GM21717 (cell line): Measurements from ENCODE around the gene ERVMER34-1.

Experiments
- ATAC-seq: cut with Tn5 transposase; IDR thresholded peaks from one replicate; pipeline ENCODE4 v1.9.1; 2021; ENCODE audit warnings: mild to moderate bottlenecking, moderate library complexity; ENCODE audit not compliant: unreplicated experiment

The ERVMER34-1 gene

GRCh38 chr4:52721968-52722815, 29.0 kb downstream of the ERVMER34-1 start:
- ATAC-seq, result peak; percentile 96

DNA sequence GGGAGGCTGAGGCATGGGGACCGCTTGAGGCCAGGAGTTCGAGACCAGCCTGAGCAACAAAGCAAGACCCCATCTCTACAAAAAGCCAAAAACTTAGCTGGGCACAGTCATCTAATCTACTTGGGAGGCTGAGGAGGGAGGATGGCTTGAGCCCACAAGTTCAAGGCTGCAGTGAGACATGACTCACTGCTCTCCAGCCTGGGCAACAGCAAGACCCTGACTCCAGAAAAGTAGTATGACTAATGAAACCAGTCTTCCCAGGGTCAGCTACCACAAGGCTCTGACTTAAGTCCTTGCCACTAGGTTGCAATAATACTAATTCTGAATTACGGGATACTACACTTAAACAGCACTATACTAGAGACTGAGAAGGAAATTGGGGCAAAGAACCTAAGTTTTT, 33.1 kb downstream of the ERVMER34-1 start:
- no peak for ATAC-seq

- no peak for ATAC-seq
Observed at GRCh38 chr4:52716364-52717151, 34.7 kb downstream of the ERVMER34-1 start.

DNA sequence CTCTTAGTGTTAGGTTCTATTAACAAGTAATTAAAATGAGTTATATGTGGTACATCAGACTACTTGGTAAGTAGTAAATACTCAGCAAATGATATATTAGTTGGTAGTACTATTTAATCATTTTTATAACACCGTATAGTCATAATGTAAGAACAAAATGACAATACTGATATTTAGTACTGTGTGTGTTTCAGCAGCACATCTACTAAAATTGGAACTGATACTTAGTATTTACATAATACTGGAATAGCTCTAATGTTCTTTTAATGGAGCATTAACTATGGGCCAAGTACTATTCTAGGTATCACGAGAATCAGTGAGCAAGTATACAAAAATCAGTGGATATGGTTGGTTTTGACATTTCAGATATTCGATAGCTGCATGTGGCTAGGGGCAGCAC, 35.3 kb downstream of the ERVMER34-1 start:
- no peak for ATAC-seq

- ATAC-seq, result no peak
Observed at GRCh38 chr4:52715255-52715897, 35.8 kb downstream of the ERVMER34-1 start.

- ATAC-seq, result no peak
Observed at GRCh38 chr4:52714597-52715254, 36.5 kb downstream of the ERVMER34-1 start.

DNA sequence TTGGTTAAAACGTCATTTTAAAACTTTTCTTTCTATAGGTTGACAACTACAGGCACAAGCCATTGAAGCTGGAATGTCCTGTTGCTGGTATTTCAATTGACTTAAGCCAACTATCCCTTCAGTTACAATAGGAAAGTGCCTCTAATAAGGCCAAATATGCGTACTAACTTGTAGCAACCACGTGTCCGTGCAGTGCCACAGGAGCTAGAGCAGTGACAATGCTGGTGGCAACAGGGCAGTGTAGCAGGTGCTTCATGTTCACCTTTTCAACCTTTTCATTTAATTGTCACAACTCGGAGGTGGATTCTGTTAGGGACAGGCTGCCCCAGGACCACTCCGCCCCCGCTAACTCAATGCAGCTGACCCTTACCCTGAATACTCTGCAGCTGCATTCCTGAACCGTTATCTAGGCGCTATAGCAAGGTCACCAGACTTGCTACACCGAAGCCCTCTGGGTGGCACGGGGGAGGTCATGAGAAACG, 37.7 kb downstream of the ERVMER34-1 start:
- ATAC-seq, result no peak

GRCh38 chr4:52712251-52713130, 38.7 kb downstream of the ERVMER34-1 start:
- peak; percentile 96 for ATAC-seq

DNA sequence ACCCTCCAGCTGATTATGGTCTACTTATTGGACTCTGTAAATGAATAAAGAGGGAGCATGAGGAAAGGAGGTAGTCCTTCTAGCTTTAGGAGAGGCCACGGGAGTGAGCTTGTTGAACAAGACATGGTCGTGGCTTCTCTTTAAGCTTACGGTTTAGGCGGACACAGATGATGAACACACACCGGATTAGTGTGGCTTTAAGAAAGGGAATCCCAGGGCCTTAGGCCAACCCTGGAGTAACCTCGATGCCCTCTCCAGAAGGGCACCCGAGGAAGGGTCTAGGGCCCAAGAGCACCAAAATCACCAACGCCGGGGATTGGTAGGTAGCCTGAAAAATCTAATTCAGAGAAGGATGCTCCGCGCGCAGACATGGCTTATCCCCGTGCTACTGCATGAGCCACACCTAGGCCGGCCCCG, 39.4 kb downstream of the ERVMER34-1 start:
- no peak for ATAC-seq

GRCh38 chr4:52711272-52711671, 40.0 kb downstream of the ERVMER34-1 start:
- no peak for ATAC-seq

- no peak for ATAC-seq
Observed at GRCh38 chr4:52709155-52709554, 42.1 kb downstream of the ERVMER34-1 start.

DNA sequence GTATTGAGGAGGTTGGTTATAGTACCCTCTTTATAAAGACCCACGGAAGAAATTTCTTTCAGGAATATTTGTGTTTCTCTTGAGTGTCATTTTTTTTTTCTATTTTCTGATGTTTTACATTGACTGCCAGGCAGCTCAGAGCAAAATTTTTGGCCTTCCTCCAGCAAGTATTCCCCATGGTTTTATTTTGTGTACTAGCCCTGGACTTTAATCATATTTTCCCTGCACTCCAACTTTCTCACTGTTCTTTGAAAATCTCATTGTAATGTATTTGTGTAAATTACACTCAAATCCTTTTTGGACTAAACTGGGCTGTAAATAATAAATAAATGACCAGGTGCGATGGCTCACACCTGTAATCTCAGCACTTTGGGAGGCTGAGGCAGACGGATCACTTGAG, 46.6 kb downstream of the ERVMER34-1 start:
- ATAC-seq, result no peak

DNA sequence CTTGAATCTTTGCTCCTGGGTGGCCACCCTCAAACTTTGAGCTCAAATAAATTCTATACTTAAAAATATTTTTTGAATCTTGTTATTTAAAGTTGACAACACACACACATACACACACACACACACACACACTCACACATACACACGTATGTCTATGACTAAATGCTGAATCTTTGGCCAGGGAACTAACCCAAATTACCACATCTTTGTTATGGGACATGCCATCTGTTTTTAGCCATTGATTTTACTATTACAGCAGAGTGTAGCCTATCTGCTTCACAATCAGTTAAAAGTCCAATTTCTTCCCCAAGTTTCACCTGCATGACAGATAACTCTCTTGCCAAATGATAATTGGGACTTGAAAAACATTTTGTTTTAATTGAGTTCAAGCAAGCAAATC, 47.1 kb downstream of the ERVMER34-1 start:
- no peak for ATAC-seq

DNA sequence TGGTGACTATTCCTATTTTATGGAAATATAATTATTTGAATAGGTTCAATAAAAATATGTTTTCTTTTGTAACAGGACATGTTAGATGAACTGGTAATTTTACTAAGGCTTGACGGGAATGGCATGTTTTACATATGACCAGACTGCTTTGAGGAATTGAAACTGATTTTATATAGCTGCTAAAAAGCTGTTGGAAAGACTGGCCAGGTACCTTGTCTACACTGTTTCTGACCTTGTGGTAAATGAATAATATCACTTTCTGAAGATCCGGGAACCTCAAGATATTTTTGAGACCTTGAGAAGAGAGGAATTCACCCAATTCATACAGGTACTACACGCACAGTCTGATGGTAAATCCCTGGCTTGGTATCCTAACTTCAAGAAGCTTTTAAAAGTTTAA, 50.0 kb downstream of the ERVMER34-1 start:
- ATAC-seq, result peak; percentile 93

GRCh38 chr4:52694936-52695335, 56.3 kb downstream of the ERVMER34-1 start:
- ATAC-seq, result no peak

- ATAC-seq, result no peak
Observed at GRCh38 chr4:52693492-52693891, 57.7 kb downstream of the ERVMER34-1 start.
